Activated CD4-positive, alpha-beta T cell treated with anti-CD3 and anti-CD28 coated beads for 36 hours (primary cell): ENCODE measurements around the gene NOCT. TPM values are rescaled to one million over a fixed set of nuclear protein-coding genes. Genes with fewer than 3 reads are reported as not detected.

Experiments used
- ATAC-seq: fragments of 200-7000 bp; cut with Tn5 transposase; one replicate; pipeline ENCODE4 v1.10.0; 2021; ENCODE audit warnings: mild to moderate bottlenecking, moderate library complexity
- CTCF ChIA-PET: fragments of 350-600 bp; sonication (Branson Sonifier 250); formaldehyde crosslinking; loops from one replicate; lab custom pipeline; 2021; ENCODE audit warnings: antibody characterized with exemption; lab: Charles Lee
- POLR2A ChIA-PET: fragments of 350-600 bp; sonication (Branson Sonifier 250); formaldehyde crosslinking; loops from one replicate; lab custom pipeline; 2021; ENCODE audit warnings: antibody characterized with exemption, inconsistent platforms; lab: Charles Lee
- DNase-seq: peaks from one replicate; pipeline ENCODE4 v3.0.0-alpha.2; 2020
- H3K27ac Mint-ChIP-seq: one replicate; pipeline ENCODE4 v1.8.0; 2021; ENCODE audit warnings: mixed read lengths
- H3K27me3 Mint-ChIP-seq: one replicate; pipeline ENCODE4 v1.8.0; 2021; ENCODE audit warnings: mixed read lengths
- H3K36me3 Mint-ChIP-seq: one replicate; pipeline ENCODE4 v1.8.0; 2021; ENCODE audit warnings: low read depth, mixed read lengths
- H3K4me1 Mint-ChIP-seq: one replicate; pipeline ENCODE4 v1.8.0; 2021; ENCODE audit warnings: mixed read lengths
- H3K4me3 Mint-ChIP-seq: one replicate; pipeline ENCODE4 v1.8.0; 2021; ENCODE audit warnings: mild to moderate bottlenecking, moderate library complexity, mixed read lengths
- H3K9me3 Mint-ChIP-seq: one replicate; pipeline ENCODE4 v1.8.0; 2021; ENCODE audit warnings: low read depth, mixed read lengths
- intact Hi-C, 2 experiments: fragments of 100-400 bp; cut with DNase I in 1 of 2; cut with micrococcal nuclease in 1 of 2; formaldehyde crosslinking; loops; one replicate each; pipeline versions ENCODE4 v1.14.2 to v1.15.1; 2022 to 2024; cut with DNase I, micrococcal nuclease
- total RNA-seq, 2 experiments: library from RNA; stranded (reverse); gene quantifications; one replicate each; pipeline ENCODE4 v1.2.3, GENCODE V29; 2021

Gene NOCT
- total RNA-seq, 2 experiments from 2014 or later: 16.5 to 20.5 TPM

DNA sequence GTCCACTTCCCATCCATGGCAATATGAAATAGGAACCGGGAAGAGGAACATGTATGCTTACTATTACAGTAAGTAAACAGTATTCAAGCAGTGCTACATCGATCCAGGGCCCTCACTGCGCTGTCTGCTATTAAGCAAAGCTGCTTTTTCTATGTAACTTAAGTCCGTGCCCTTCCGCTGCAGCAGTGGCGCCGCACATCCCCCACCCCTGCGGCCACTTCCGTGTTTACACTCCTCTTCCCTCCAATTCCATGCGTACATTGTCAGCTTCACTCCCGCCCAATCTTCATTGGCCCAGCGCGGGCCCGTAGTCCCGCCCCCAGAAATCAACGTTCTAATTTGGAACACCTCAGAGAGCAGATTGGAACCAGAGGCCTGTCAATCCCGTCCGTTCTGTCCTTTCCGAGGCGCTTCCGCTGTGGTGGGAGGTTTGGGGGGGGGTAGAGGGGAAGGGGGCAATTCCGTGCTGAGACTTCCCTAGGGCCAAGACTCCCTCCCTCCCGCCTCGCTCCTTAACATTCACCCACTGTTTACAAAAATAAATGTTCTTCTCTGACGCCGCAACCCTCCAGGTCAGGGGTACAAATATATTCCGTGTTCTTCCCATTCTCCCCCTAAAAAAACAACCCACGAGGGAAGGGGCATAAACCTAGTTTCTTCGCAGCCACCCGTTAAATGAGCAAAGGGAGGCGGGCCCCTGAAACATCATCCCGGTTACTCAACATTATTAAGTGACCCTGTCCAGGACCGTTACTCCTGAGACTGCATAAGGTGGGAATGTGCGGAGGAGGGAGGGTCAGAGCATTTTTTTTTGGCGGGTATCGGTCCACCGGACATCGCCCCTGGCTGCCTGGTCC is 67.4 kb downstream of the NOCT start:
- POLR2A ChIA-PET: interaction anchor here (0.6 to 1.5 kb wide), 5 partner anchors 53 to 231 kb away, joined by 4 to 7 read pairs (median 4); partner anchors contain the start of genes NAA15, NDUFC1 and NOCT
- no peaks in the 10 kb centered on the region for H3K9me3 Mint-ChIP-seq
- DNase-seq (peak; percentile 95), ATAC-seq (peak; percentile 89)
- peak overlapping the region; percentile 99 for H3K27ac Mint-ChIP-seq
- CTCF ChIA-PET: no interaction called here
- peaks cover 34% of the 10 kb centered on the region for H3K4me1 Mint-ChIP-seq
- peak overlapping the region; percentile 100 for H3K4me3 Mint-ChIP-seq
- no peaks in the 10 kb centered on the region for H3K27me3 Mint-ChIP-seq
- intact Hi-C loops: loop anchor here (1.0 to 10.0 kb wide), 13 partner anchors 52 to 1442 kb away; partner anchors contain the start of genes NAA15 (in 2 of the 2), NOCT (in 2 of the 2), ELF2 (in 1 of the 2) and ELMOD2 (in 1 of the 2)
- peaks cover 18% of the 10 kb centered on the region for H3K36me3 Mint-ChIP-seq

DNA sequence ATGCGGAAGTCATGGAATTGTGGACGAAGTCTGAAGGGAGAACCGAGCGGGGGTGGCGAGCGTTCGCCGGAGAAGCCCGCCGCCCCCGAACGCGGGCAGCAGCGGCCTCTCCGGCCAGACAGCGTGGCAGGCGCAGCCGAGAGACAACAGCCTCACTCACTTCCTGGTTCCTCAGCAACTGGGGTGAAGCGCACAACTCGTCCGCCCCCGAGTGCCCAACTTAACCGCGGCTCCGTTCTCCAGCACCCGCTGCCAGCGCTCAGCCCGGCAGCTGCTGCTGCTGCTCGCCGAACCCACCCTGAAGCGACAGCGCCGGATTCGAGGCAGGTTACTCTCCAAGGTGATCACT is 68.0 kb downstream of the NOCT start:
- Mint-ChIP-seq H3K36me3 (peaks cover 18% of the 10 kb centered on the region), H3K4me3 (peak overlapping the region; percentile 100), H3K27ac (peak overlapping the region; percentile 99), H3K9me3 (no peaks in the 10 kb centered on the region), H3K4me1 (peaks cover 31% of the 10 kb centered on the region), H3K27me3 (no peaks in the 10 kb centered on the region)
- intact Hi-C loops: loop anchor here (1.0 to 10.0 kb wide), 13 partner anchors 53 to 1441 kb away; partner anchors contain the start of genes NAA15 (in 2 of the 2), NOCT (in 2 of the 2), ELF2 (in 1 of the 2) and ELMOD2 (in 1 of the 2)
- ChIA-PET CTCF (interaction anchor here (1.0 kb wide), 1 partner anchor 53 kb away, joined by 7 read pairs; no protein-coding TSS in a partner anchor), POLR2A (interaction anchor here (0.9 to 1.5 kb wide), 2 partner anchors 53 to 217 kb away, joined by 3 to 4 read pairs; partner anchors contain the start of gene NAA15)
- DNase-seq (peak; percentile 82), ATAC-seq (peak; percentile 36)

DNA sequence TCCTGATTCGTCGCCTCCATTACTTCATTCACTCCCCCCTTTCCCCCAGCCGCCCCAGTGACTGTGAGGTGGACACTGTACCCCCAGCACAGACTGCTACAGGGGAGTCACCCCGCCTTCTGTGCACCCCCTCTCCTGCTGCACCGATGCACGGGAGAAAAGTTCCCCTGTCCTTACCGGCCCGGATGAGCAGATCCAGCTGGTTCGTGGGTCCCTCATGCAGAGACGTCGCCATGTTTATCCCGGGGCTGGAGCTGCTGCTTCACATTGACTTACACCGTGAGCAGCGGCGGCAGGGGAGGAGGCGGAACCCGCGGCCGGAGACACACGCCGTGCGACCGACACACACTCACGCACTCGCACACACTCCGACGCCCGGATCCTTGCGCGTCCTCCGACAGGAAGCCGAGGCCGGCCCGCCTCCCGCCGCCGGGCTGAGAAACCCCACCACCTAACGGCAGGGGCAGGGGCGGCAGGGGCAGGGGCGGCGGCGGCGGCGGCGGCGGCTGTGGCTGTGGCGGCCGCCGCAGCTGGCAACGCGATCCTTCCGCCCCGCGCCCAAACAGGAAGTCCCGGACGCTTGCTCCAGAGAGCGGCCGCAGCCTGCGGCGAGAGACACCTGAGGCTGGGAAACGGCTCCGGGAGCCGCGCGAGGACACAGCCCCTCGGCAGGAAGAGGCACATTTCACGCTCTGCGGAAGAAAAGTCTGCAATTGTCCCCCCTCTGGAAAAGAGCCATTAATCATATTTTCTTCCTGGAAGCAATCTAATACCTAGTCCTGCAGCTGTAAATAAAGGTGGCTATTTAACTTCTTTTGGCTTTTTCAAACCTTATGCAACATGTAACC is 68.6 kb downstream of the NOCT start:
- H3K4me1 Mint-ChIP-seq: peaks cover 30% of the 10 kb centered on the region
- intact Hi-C loops: loop anchor here (1.0 to 10.0 kb wide), 16 partner anchors 53 to 1441 kb away; partner anchors contain the start of genes NAA15 (in 2 of the 2), NOCT (in 2 of the 2), ELF2 (in 1 of the 2) and ELMOD2 (in 1 of the 2)
- ChIA-PET CTCF (interaction anchor here (1.0 to 1.2 kb wide), 3 partner anchors 35 to 56 kb away, joined by 3 to 7 read pairs (median 4); no protein-coding TSS in a partner anchor), POLR2A (interaction anchor here (0.6 to 1.5 kb wide), 3 partner anchors 54 to 217 kb away, joined by 3 to 4 read pairs (median 3); partner anchors contain the start of gene NAA15)
- DNase-seq (peak; percentile 92), ATAC-seq (peak; percentile 64)
- peaks cover 18% of the 10 kb centered on the region for H3K36me3 Mint-ChIP-seq
- peak overlapping the region; percentile 100 for H3K4me3 Mint-ChIP-seq
- no peaks in the 10 kb centered on the region for H3K27me3 Mint-ChIP-seq
- no peaks in the 10 kb centered on the region for H3K9me3 Mint-ChIP-seq
- peak overlapping the region; percentile 99 for H3K27ac Mint-ChIP-seq

DNA sequence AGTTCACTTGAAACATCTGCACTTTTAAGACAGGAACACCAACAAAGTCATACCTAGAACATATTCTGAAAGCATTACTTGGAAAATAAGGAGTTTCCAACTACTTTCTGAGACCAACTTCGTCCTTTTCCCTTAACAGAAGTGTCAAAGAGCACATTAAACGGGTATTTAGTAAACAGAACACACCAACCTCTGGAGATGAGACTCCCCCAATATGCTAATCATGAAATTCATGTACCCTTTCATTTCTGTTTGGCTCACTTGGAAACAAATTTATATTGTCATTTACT is 69.2 kb downstream of the NOCT start:
- Mint-ChIP-seq H3K27ac (peak overlapping the region; percentile 94), H3K9me3 (no peaks in the 10 kb centered on the region), H3K36me3 (peaks cover 18% of the 10 kb centered on the region), H3K4me1 (peaks cover 25% of the 10 kb centered on the region), H3K4me3 (peak overlapping the region; percentile 100), H3K27me3 (no peaks in the 10 kb centered on the region)
- POLR2A ChIA-PET: no interaction called here
- intact Hi-C loops: loop anchor here (1.0 to 10.0 kb wide), 6 partner anchors 54 to 1440 kb away; partner anchors contain the start of genes ELMOD2 (in 1 of the 2), SCOC (in 1 of the 2) and SETD7 (in 1 of the 2)
- ATAC-seq: no peak
- CTCF ChIA-PET: interaction anchor here (1.0 to 1.2 kb wide), 2 partner anchors 36 to 57 kb away, joined by 3 to 4 read pairs; no protein-coding TSS in a partner anchor
- DNase-seq: no peak

DNA sequence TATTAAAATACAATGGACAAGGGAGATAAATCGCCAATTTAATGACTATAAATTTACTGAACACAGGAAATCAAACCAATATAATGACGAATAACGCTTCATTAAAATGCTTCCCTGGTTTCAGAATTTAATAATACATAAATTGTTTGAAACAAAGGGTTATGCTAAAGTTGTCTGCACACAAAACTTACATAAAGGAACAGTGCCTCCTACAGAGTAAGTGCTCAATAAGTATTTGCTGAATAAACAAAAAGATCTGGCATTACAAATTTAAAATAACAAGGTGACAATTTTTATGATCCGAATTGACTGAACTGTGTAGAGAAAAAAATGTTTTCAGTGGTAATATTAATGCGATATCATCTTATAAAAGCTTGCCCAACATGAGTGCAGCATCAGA is 69.6 kb downstream of the NOCT start:
- DNase-seq: no peak
- Mint-ChIP-seq H3K4me1 (peaks cover 22% of the 10 kb centered on the region), H3K4me3 (peak overlapping the region; percentile 100), H3K27ac (peak overlapping the region; percentile 94), H3K36me3 (peaks cover 18% of the 10 kb centered on the region), H3K9me3 (no peaks in the 10 kb centered on the region), H3K27me3 (no peaks in the 10 kb centered on the region)
- CTCF ChIA-PET: interaction anchor here (0.9 to 2.1 kb wide), 3 partner anchors 36 to 211 kb away, joined by 3 to 14 read pairs (median 3); no protein-coding TSS in a partner anchor
- no peak for ATAC-seq
- POLR2A ChIA-PET: no interaction called here
- intact Hi-C loops: loop anchor here in 1 of 2 experiments (10.0 kb wide), 1 partner anchor 1440 kb away; the partner anchor contains the start of gene ELMOD2

DNA sequence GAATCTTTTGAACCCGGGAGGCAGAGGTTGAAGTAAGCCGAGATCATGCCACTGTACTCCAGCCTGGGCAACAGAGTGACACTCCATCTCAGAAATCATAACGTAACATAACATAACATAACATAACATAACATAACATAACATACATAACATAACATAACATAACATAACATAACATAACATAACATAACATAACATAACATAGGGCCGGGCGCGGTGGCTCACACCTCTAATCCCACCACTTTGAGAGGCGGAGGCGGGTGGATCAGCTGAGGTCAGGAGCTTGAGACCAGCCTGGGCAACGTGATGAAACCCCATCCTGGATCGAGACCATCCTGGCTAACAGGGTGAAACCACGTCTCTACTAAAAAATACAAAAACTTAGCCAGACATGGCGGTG is 76.7 kb downstream of the NOCT start:
- Mint-ChIP-seq H3K4me1 (no peaks in the 10 kb centered on the region), H3K27ac (no peak overlapping the region), H3K9me3 (no peaks in the 10 kb centered on the region), H3K27me3 (no peaks in the 10 kb centered on the region), H3K4me3 (no peak overlapping the region), H3K36me3 (no peaks in the 10 kb centered on the region)
- ATAC-seq (no peak), DNase-seq (no peak)
- intact Hi-C loops: no loop called here
- ChIA-PET POLR2A (no interaction called here), CTCF (interaction anchor here (0.7 to 1.4 kb wide), 2 partner anchors 62 to 978 kb away, joined by 3 to 5 read pairs; no protein-coding TSS in a partner anchor)

Other genes with a start within 250 kb of the NOCT start
- 10 to 100 TPM; 26.2 to 33.4 TPM for gene ELF2, start 161.4 kb downstream of the NOCT start, total RNA-seq